WI38 (cell line): ENCODE measurements around the gene HOTAIR.

Source experiments
- H3K4me3 ChIP-seq: 2 replicates; pipeline ENCODE4 v1.5.1; 2011; ENCODE audit warnings: low read depth, mild to moderate bottlenecking, control low read depth, low read length
- TF ChIP-seq, protein P1 (sequence below): IDR thresholded peaks from 2 replicates; pipeline ENCODE4 v1.5.1; 2012; ENCODE audit warnings: low read depth, mild to moderate bottlenecking, control low read depth, low read length

HOTAIR gene

DNA sequence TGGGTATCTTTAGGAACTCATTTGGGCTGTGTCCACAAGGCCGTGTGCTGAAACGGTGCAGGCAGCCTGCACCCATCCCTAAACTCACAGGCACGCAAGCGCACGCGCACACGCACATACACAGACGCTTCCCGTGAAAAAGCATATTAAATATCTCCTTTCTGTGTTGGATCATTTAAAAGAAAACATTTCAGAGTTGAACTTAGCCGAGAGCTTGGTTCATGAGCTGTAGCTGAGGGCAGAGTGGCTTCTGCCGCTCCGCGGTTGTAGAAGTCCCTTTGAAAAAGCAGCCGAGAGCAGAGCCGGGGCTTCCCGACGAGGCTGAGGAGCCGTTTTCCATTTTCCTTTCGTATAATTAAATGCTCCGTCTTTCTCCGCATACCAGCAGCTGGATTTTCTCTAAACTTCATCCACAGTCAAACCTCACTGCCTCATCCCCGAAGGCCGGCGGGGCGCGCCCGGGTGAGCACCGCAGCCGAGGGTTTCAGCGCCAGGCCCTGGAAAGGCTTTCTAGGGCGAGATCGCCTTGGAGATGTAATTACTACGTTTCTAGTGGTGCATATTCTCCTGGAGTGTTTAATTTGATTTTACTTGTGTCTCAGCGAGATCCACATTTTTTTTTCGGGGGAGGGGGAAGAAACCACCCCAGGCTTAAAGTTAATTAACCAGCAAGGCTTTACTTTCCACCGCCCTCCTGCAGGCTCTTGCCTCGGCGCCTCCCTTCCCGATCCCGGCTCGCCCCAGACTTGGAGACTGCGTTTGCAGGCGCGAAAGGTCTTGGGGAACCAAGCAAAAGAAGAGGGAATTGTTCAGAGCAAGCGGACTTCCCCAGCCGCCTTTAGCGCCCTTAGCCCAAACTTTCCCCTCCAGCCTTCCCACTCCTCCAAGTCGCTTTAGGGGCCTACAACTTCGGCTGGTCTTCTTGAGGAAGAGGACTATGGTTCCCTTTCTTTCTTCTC, 39.1 kb downstream of the HOTAIR start:
- no peak overlapping the region for H3K4me3 ChIP-seq
- TF ChIP-seq, protein P1, sequence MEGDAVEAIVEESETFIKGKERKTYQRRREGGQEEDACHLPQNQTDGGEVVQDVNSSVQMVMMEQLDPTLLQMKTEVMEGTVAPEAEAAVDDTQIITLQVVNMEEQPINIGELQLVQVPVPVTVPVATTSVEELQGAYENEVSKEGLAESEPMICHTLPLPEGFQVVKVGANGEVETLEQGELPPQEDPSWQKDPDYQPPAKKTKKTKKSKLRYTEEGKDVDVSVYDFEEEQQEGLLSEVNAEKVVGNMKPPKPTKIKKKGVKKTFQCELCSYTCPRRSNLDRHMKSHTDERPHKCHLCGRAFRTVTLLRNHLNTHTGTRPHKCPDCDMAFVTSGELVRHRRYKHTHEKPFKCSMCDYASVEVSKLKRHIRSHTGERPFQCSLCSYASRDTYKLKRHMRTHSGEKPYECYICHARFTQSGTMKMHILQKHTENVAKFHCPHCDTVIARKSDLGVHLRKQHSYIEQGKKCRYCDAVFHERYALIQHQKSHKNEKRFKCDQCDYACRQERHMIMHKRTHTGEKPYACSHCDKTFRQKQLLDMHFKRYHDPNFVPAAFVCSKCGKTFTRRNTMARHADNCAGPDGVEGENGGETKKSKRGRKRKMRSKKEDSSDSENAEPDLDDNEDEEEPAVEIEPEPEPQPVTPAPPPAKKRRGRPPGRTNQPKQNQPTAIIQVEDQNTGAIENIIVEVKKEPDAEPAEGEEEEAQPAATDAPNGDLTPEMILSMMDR = no peak

DNA sequence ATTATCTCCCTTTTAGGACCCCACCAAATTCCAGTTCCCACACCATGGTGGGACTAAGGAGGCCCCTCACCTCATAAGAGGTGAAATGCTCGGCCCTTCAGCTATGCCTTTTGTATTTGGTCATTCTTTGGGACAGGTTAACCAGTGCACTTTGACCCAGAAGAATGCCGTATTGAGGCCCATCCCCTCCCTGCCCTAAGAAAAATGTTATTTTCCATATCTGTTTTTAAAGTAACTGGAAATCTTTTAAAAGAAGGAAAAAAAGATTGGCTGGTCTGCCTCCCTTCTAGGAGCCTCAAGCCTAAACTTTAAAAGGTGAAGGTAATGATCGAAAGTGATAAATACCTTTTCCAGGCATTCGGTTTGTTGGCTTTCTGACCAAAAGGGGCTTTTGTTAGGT, 41.8 kb downstream of the HOTAIR start:
- H3K4me3 ChIP-seq = no peak overlapping the region
- TF ChIP-seq, protein P1 = no peak

DNA sequence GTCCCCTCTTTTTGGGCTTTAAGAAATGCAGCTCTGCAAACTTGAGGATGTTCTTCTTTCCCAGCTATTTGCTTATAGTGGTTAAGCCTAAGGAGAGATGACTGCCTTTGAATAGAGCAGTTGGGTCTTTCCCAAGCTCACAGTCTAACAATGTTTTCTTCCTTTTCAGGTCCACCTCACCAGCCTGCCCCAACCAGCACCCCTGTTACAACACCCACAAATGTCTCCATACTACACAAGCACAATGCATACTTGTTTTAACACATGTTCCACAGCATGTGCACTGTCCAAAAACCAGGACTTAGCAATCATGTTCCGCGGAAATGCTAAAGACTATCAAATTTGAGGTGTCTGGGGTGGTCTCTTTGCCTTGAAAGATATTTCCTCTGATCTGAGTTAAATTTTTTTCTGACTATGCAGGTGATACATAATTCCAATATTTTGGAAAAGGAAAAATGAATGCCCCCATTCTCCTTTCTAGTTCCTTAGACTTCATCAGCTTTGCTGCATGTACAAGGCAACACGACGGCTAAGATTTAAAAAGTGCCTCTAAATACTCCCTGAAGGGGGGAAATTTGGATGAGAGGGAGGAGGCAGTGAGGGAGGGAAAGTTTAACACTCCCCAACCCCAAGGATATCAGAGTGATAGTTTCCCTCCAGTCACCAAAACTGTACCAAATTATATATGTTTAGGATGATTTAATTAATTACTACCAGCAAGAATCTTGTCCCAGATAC, 42.7 kb downstream of the HOTAIR start:
- no peak overlapping the region for H3K4me3 ChIP-seq
- TF ChIP-seq, protein P1 = no peak

DNA sequence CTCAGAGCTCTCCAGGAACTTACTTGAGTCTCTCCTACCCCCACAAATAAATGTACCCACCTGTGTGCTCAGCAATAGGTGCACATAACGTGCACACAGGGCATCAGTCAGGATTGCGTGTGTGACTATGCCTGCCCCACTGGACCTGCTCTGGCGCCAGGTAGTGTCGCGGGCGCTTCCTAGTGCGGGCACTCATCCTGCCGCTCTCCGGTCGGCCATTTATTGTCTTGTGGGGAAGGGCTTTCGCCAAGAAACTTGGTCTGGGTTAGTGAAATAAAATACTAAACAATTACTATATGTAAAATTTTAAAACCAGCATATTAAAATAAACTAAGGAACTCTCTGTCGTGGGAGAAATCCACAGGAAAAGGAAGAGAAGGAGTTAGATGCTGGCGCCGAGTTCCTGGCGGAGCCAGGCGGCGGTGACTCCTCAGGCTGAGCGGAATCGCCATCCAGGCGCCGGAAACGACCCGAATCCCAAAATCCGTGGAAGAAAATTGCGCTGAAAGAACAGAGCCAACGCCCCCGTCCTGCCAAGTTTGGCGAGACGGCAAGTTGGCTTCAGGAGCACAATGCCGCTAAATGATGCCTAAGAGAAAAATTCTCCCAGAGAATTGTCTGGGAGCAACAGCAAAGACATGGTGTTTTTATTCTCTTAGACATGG, 44.0 kb downstream of the HOTAIR start:
- H3K4me3 ChIP-seq = no peak overlapping the region
- TF ChIP-seq, protein P1 = no peak

DNA sequence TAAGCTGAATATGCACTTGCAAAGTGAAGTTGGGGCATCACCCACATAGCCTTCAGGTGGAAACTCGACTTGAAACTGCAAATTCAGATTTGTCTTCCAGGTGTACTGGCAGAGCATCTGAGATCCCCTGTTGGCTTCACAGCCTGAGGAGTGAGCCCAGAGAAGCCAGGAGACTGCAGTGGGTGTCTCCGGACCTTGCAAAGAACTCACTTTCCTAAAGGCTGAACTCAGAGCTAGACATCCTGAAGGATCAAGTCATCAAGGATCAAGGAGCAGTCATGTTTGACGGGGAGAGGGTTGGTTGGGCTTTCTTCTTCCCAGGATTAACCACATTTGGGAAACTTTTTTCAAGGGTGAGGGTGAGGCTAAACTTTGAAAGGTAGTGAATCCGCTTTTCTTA, 45.2 kb downstream of the HOTAIR start:
- H3K4me3 ChIP-seq = no peak overlapping the region
- TF ChIP-seq, protein P1 = no peak

DNA sequence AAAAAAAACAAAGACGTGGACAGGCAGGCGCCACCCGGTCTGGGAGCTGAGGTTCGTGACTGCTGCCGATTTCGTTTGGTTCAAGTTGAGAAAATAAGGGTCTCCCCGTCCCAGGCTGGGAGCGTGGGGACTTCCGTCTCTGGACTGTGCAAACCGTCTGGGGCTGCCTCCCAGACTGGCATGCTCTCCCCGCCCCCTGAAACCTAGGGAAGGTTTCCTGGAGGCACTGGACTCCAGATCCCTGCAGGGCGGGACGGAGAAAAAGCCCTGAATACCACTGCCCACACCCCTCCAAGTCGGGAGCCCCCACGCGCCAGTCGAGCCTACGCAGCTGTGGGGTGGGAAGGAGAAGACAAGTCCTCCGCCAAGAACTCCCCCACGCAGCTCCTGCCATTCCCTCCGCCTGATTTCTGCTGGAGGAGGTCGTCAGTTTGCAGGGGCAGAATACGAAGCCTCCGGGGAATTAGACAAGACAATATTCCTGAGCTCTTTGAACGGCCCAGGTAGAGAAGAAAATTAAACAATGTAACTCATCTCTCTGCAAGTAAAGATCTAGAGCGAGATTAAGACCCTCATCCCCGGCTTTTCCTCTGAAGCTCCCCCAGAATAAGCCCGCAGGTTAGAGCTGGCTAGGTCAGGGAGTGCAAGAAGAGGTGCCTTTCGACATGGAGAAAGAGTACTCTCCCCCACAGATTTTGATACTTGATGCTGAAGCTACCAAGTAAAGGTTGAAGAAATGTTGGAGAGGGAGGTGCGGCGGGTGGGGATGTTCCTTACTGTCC, 46.5 kb downstream of the HOTAIR start:
- TF ChIP-seq, protein P1 = no peak
- no peak overlapping the region for H3K4me3 ChIP-seq
